NT2/D1 (cell line): ENCODE data around the gene MFSD6.
"Not testable (repeated sequence)": the region's sequence is repeated elsewhere in the genome, so short reads cannot be mapped to it uniquely, and the experiment has no call there.

Experiments
- DNase-seq: peaks from one replicate; pipeline ENCODE4 v3.0.0-alpha.2; 2011; ENCODE audit warnings: low read depth, low spot score
- H3K27me3 ChIP-seq: 2 replicates; pipeline ENCODE4 v1.6.0; 2011; ENCODE audit warnings: mild to moderate bottlenecking; ENCODE audit not compliant: insufficient read length, insufficient read depth
- H3K36me3 ChIP-seq: 2 replicates; pipeline ENCODE4 v1.6.1; 2011; ENCODE audit warnings: mild to moderate bottlenecking, low read length, mixed read lengths; ENCODE audit not compliant: insufficient read depth, insufficient read length
- H3K4me1 ChIP-seq: 2 replicates; pipeline ENCODE4 v1.5.1; 2011; ENCODE audit not compliant: insufficient read depth, insufficient read length
- H3K4me3 ChIP-seq: 2 replicates; pipeline ENCODE4 v1.5.1; 2011; ENCODE audit warnings: low read depth; ENCODE audit not compliant: insufficient read length
- H3K9ac ChIP-seq: 2 replicates; pipeline ENCODE4 v1.6.0; 2011; ENCODE audit warnings: low read depth; ENCODE audit not compliant: insufficient read length
- H3K9me3 ChIP-seq: 2 replicates; pipeline ENCODE4 v1.5.1; 2011; ENCODE audit warnings: mild to moderate bottlenecking, low read length; ENCODE audit not compliant: insufficient read depth
- SUZ12 ChIP-seq: IDR thresholded peaks from 2 replicates; pipeline ENCODE4 v1.6.1; 2011; ENCODE audit not compliant: insufficient read length, insufficient read depth; ENCODE audit errors: extremely low read depth
- YY1 ChIP-seq: IDR thresholded peaks from 2 replicates; pipeline ENCODE4 v1.6.1; 2011; ENCODE audit not compliant: insufficient read length, insufficient read depth
- ZNF274 ChIP-seq: IDR thresholded peaks from 2 replicates; pipeline ENCODE4 v1.6.1; 2011; ENCODE audit warnings: mild to moderate bottlenecking, low read depth, low read length

Gene MFSD6

GRCh38 chr2:190466819-190467446 lies 58.8 kb downstream of the MFSD6 start:
- TF ChIP-seq SUZ12 (no peak), YY1 (no peak), ZNF274 (no peak)
- Histone ChIP-seq H3K36me3 (no peaks in the 10 kb centered on the region), H3K4me1 (no peaks in the 10 kb centered on the region), H3K27me3 (no peaks in the 10 kb centered on the region), H3K9ac (no peak overlapping the region), H3K4me3 (no peak overlapping the region), H3K9me3 (peaks cover 17% of the 10 kb centered on the region; the same call in 1 of the 2 replicates)
- DNase-seq: no peak

- Histone ChIP-seq H3K4me3 (no peak overlapping the region), H3K36me3 (no peaks in the 10 kb centered on the region), H3K9ac (no peak overlapping the region), H3K9me3 (peaks cover 17% of the 10 kb centered on the region; the same call in 1 of the 2 replicates), H3K4me1 (no peaks in the 10 kb centered on the region), H3K27me3 (no peaks in the 10 kb centered on the region)
- TF ChIP-seq YY1 (no peak), ZNF274 (no peak), SUZ12 (no peak)
- DNase-seq: no peak
These were observed 59.5 kb downstream of the MFSD6 start for GRCh38 chr2:190467575-190468083.

DNA sequence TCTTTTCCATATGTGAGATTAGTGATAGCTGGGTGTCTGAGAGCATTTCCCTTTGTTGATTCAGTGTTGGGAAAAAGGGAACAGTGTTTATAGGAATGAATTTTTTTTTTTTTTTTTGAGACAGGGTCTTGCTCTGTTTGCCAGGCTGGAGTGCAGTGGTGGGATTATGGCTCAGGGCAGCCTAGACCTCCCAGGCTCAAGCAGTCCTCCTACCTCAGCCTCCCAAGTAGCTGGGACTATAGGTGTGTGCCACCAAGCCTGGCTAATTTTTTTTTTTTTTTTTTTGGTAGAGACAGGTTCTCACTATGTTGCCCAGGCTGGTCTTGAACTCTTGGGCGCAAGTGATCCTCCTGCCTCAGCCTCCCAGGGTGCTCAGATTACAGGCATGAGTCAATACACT lies 60.2 kb downstream of the MFSD6 start:
- H3K4me3 ChIP-seq: not testable (repeated sequence)

GRCh38 chr2:190468814-190469569 lies 60.8 kb downstream of the MFSD6 start:
- no peak for DNase-seq
- Histone ChIP-seq H3K9ac (no peak overlapping the region), H3K9me3 (peaks cover 17% of the 10 kb centered on the region; the same call in 1 of the 2 replicates), H3K27me3 (no peaks in the 10 kb centered on the region), H3K36me3 (no peaks in the 10 kb centered on the region), H3K4me3 (no peak overlapping the region), H3K4me1 (no peaks in the 10 kb centered on the region)
- no peak for TF ChIP-seq SUZ12

More for the DNA sequence above, 60.2 kb downstream of the MFSD6 start:
- not testable (repeated sequence) for H3K27me3 ChIP-seq, H3K9ac ChIP-seq, DNase-seq, H3K36me3 ChIP-seq, H3K4me1 ChIP-seq
- H3K9me3 ChIP-seq: peaks cover 17% of the 10 kb centered on the region; the same call in 1 of the 2 replicates

GRCh38 chr2:190469771-190470170 lies 61.6 kb downstream of the MFSD6 start:
- no peak overlapping the region for H3K4me3 ChIP-seq
- H3K9me3 ChIP-seq: peaks cover 17% of the 10 kb centered on the region; the same call in 1 of the 2 replicates
- TF ChIP-seq YY1 (no peak), SUZ12 (no peak), ZNF274 (no peak)
- H3K27me3 ChIP-seq: no peaks in the 10 kb centered on the region
- no peak for DNase-seq
- no peaks in the 10 kb centered on the region for H3K36me3 ChIP-seq
- no peaks in the 10 kb centered on the region for H3K4me1 ChIP-seq
- no peak overlapping the region for H3K9ac ChIP-seq

GRCh38 chr2:190470256-190470826 lies 62.2 kb downstream of the MFSD6 start:
- Histone ChIP-seq H3K4me3 (no peak overlapping the region), H3K27me3 (no peaks in the 10 kb centered on the region), H3K36me3 (no peaks in the 10 kb centered on the region), H3K4me1 (no peaks in the 10 kb centered on the region), H3K9me3 (peaks cover 17% of the 10 kb centered on the region; the same call in 1 of the 2 replicates), H3K9ac (no peak overlapping the region)
- TF ChIP-seq YY1: no peak
- no peak for TF ChIP-seq ZNF274
- no peak for TF ChIP-seq SUZ12
- no peak for DNase-seq
